ENCODE results near the gene PPM1N.

DNA sequence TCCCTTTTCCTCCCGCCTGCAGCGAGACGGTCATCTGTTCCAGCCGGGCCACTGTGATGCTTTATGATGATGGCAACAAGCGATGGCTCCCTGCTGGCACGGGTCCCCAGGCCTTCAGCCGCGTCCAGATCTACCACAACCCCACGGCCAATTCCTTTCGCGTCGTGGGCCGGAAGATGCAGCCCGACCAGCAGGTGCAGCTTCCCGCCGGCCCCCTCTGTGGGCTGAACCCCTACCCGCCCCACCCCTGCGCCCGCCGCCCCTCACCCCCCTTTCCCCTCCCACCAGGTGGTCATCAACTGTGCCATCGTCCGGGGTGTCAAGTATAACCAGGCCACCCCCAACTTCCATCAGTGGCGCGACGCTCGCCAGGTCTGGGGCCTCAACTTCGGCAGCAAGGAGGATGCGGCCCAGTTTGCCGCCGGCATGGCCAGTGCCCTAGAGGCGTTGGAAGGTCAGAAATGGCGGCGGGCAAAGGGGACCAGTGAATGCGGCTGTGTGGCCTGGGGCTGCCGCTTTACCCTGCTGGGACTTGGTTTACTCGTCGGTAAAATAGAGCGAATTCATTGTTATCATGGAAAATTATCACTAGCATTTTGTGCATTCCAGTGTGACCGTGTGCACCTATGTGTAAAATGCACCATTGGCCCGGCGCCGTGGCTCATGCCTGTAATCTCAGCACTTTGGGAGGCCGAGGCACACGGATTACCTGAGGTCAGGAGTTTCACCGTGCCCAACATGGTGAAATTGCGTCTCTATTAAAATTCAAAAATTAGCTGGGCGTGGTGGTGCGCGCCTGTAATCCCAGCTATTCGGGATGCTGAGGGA, 19.6 kb downstream of the PPM1N start:
- TF ChIP-seq, protein P1, sequence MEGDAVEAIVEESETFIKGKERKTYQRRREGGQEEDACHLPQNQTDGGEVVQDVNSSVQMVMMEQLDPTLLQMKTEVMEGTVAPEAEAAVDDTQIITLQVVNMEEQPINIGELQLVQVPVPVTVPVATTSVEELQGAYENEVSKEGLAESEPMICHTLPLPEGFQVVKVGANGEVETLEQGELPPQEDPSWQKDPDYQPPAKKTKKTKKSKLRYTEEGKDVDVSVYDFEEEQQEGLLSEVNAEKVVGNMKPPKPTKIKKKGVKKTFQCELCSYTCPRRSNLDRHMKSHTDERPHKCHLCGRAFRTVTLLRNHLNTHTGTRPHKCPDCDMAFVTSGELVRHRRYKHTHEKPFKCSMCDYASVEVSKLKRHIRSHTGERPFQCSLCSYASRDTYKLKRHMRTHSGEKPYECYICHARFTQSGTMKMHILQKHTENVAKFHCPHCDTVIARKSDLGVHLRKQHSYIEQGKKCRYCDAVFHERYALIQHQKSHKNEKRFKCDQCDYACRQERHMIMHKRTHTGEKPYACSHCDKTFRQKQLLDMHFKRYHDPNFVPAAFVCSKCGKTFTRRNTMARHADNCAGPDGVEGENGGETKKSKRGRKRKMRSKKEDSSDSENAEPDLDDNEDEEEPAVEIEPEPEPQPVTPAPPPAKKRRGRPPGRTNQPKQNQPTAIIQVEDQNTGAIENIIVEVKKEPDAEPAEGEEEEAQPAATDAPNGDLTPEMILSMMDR (IDR thresholded peaks at IDR 0.05), result no peak
- TF ChIP-seq POLR2A (IDR thresholded peaks at IDR 0.05), result no peak
